ENCODE data around the gene BICD1. TPM values are rescaled to one million over a fixed set of nuclear protein-coding genes. Genes with fewer than 3 reads are reported as not detected.
A peak's percentile ranks its signal among the peaks of the same experiment; 100 is the strongest.

Gene BICD1
- total and polyA plus RNA-seq, 2 of the 13 experiments (the other 11 are each of a cell fraction or from before 2014, with no cell fraction given), result 4.5 to 5.2 TPM

DNA sequence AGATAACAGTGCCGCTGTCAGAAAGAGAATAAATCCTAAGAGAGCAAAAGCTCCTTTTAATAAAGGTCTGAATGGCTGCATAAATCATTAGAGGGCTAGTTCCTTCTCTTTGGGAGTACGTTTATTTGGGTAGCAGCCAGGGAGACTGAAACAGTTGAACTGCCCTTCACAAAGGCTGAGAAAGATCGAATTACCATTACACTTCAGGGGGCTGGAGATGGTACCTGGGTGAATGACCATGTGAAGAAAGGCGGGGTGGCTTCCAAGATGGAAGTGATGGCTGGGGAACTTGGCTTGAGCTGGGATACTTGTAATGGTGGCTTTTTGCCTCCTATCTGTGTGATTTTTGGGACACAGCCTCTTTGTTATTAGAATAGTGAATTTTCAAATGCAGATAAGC is 291.0 kb downstream of the BICD1 start (continued):
- no peak for TF ChIP-seq ETV6 (CRISPR knock-in tag; conservative IDR thresholded peaks at IDR 0.05)

- peak overlapping the region; percentile 99 for H3K4me2 ChIP-seq (ENCODE audit: low read depth, low read length)
- FAIRE-seq (no peak), ATAC-seq (no peak), DNase-seq (ENCODE audit: low spot score) (no peak)
- no peaks in the 10 kb centered on the region for H3K79me2 ChIP-seq (ENCODE audit: insufficient read depth, low read length)
- in situ Hi-C loops (cut with HindIII; ENCODE audit: extremely low pct_ligation_motif_present, low pct_unique_long_range_greater_than_20kb), result no loop called here
- peaks cover 0 to 8% of the 10 kb centered on the region in 2 experiments; a peak in 1 of 5 replicates for H3K27me3 ChIP-seq (ENCODE audit: control insufficient read depth in 1 of 2, insufficient read depth in 2 of 2, low read length in 2 of 2)
- TF ChIP-seq TBP (CRISPR knock-in tag; IDR thresholded peaks at IDR 0.05), result no peak
- TF ChIP-seq, protein P1, sequence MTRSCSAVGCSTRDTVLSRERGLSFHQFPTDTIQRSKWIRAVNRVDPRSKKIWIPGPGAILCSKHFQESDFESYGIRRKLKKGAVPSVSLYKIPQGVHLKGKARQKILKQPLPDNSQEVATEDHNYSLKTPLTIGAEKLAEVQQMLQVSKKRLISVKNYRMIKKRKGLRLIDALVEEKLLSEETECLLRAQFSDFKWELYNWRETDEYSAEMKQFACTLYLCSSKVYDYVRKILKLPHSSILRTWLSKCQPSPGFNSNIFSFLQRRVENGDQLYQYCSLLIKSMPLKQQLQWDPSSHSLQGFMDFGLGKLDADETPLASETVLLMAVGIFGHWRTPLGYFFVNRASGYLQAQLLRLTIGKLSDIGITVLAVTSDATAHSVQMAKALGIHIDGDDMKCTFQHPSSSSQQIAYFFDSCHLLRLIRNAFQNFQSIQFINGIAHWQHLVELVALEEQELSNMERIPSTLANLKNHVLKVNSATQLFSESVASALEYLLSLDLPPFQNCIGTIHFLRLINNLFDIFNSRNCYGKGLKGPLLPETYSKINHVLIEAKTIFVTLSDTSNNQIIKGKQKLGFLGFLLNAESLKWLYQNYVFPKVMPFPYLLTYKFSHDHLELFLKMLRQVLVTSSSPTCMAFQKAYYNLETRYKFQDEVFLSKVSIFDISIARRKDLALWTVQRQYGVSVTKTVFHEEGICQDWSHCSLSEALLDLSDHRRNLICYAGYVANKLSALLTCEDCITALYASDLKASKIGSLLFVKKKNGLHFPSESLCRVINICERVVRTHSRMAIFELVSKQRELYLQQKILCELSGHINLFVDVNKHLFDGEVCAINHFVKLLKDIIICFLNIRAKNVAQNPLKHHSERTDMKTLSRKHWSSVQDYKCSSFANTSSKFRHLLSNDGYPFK (CRISPR knock-in tag; IDR thresholded peaks at IDR 0.05; ENCODE audit: borderline replicate concordance), result no peak
- no peak for TF ChIP-seq ZNF382 (CRISPR knock-in tag; IDR thresholded peaks at IDR 0.05; ENCODE audit: borderline replicate concordance)
- no peak for TF ChIP-seq MXD4 (CRISPR knock-in tag; IDR thresholded peaks at IDR 0.05)
- TF ChIP-seq FOXM1 (CRISPR knock-in tag; IDR thresholded peaks at IDR 0.05), result no peak
- no peak for TF ChIP-seq REXO4 (CRISPR knock-in tag; IDR thresholded peaks at IDR 0.05; ENCODE audit: borderline replicate concordance)
- no peak for TF ChIP-seq IKZF5 (CRISPR knock-in tag; IDR thresholded peaks at IDR 0.05)
- no peaks in the 10 kb centered on the region for H4K20me1 ChIP-seq (ENCODE audit: insufficient read depth, low read length)
- peaks cover 23% of the 10 kb centered on the region for H3K4me1 ChIP-seq (ENCODE audit: insufficient read depth, low read length)
- CTCF ChIA-PET (ENCODE audit: low intra/inter-chr PET ratio, low total read pairs), result no interaction called here
- H3K4me3 ChIP-seq (replicated peaks in 1 of 3; ENCODE audit: insufficient read depth in 1 of 3, low read depth in 2 of 3, low read length in 3 of 3), result peak overlapping the region in 1 of 3 experiments; percentile 86; a peak in 1 of 6 replicates
- H2AFZ ChIP-seq (ENCODE audit: low read length), result no peak overlapping the region
- POLR2A ChIA-PET, result no interaction called here
- H3K36me3 ChIP-seq (replicated peaks in 1 of 2; ENCODE audit: control insufficient read depth in 1 of 2, insufficient read depth in 2 of 2, low read length in 2 of 2), result no peaks in the 10 kb centered on the region
- no peak overlapping the region for H3K9ac ChIP-seq (ENCODE audit: insufficient read depth, low read depth, low read length)
- H3K9me3 ChIP-seq (ENCODE audit: low read length), result no peaks in the 10 kb centered on the region
- no peak overlapping the region for H3K27ac ChIP-seq (ENCODE audit: extremely low read length, insufficient read depth, low read length)
- 30% methylated on average over 4 of the region's 4 CpGs for WGBS (ENCODE audit: low lambda C conversion rate)
- intact Hi-C loops (cut with micrococcal nuclease; ENCODE audit: unreplicated experiment), result loop anchor here (10.0 kb wide), 1 partner anchor 277 kb away; the partner anchor contains the start of gene DNM1L
- no TSS peak for BruUV-seq (replicated peaks)
Measured at GRCh38 chr12:32398181-32398580, 291.5 kb downstream of the BICD1 start.

Data from HepG2 (cell line).